ENCODE data around the gene SYNPO. TPM values are rescaled to one million over a fixed set of nuclear protein-coding genes. Genes with fewer than 3 reads are reported as not detected.
A peak's percentile ranks its signal among the peaks of the same experiment; 100 is the strongest.

The SYNPO gene
- total RNA-seq, 1 experiment from 2014 or later = 4.6 TPM

DNA sequence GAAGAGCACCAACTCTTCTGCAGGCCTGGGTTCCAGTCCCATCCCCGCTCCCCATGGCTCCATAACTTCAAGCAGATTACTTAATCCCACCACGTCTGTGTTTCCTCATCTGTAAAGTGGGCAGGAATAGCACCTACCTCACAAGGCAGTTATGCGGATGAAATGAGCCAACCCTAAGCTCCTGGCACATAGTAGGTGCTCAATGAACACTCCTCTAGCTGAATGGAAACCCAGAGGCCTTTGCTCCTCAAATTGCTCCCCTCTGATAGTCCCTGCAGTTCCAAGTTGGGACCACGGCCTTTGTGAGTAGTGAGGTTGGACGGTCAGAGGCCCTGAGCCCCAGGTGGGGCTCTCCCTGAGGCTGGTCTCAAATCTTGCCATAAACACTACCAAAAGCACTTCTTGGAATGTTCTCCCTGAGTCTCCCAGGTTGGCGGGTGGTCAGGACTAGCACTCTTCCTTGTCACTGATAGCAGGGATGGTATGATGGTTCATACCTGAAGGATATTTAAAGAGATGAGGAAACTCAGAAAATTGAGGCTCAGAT is 35.5 kb upstream of the SYNPO start:
- no peaks in the 10 kb centered on the region for H3K27me3 ChIP-seq
- no peaks in the 10 kb centered on the region for H3K9me3 ChIP-seq
- H3K4me3 ChIP-seq = no peak overlapping the region
- DNase-seq = no peak
- H3K36me3 ChIP-seq = no peaks in the 10 kb centered on the region

DNA sequence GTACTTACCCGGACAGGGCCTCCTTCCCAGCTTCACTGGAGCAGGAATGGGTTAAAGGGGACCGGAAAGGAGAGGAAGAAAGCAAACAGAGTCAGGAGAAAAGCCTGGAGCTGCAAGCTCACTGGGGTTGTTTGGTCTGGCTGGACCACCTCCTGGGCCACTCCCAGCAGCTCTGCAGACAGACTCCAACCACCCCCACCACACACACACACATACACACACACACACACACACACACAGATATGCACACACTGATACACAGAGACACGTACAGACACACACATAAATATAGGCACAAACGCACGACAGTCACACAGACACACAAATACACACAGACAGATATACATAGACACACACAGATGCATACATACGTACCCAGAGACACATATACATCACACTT is 34.9 kb upstream of the SYNPO start:
- Histone ChIP-seq H3K9me3 (no peaks in the 10 kb centered on the region), H3K4me3 (no peak overlapping the region)
- no peak for DNase-seq

DNA sequence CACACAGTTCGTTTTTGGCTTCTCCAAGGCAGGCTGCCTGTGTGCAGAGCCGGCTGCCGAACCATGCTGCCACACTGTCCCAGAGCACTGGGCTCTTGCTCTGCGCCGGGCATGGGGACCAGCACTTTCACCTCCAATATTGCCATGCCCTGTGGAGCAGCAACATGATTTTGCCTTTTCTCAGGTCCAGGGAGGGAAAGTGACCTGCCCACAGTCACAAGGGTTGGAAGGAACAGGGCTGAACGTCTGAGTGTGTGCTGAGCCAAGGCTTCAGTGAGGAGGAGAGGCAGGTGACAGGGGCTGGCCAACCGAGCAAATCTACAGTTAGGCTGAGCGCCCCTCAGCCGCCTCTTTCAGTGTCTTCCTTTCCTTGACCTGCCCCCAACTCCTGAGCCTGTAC is 34.0 kb upstream of the SYNPO start:
- Histone ChIP-seq H3K9me3 (no peaks in the 10 kb centered on the region), H3K27me3 (no peaks in the 10 kb centered on the region), H3K36me3 (no peaks in the 10 kb centered on the region), H3K4me3 (no peak overlapping the region)
- no peak for DNase-seq

More for the DNA sequence above, 34.9 kb upstream of the SYNPO start:
- Histone ChIP-seq H3K27me3 (no peaks in the 10 kb centered on the region), H3K36me3 (no peaks in the 10 kb centered on the region)

DNA sequence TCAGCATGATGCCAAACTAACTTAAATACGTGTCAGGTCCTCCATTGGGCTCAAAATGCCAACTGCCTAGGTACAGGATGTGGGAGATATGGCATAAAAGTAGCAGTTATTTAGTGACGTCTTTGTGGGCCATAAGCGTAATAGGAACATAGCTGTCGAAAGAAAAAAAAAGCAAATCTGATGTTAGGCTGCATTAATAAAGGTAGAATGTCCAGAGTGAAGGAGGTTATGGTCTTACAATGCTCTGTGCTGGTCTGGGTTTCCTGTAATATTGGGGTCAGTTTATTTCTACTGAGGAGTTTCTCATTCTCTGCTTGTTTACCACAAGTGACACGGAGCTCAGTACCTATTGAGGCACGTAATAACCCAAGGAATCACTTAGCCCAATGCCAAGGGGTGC is 33.4 kb upstream of the SYNPO start:
- H3K36me3 ChIP-seq = no peaks in the 10 kb centered on the region
- no peak for DNase-seq
- no peaks in the 10 kb centered on the region for H3K27me3 ChIP-seq
- H3K9me3 ChIP-seq = no peaks in the 10 kb centered on the region
- H3K4me3 ChIP-seq = no peak overlapping the region

DNA sequence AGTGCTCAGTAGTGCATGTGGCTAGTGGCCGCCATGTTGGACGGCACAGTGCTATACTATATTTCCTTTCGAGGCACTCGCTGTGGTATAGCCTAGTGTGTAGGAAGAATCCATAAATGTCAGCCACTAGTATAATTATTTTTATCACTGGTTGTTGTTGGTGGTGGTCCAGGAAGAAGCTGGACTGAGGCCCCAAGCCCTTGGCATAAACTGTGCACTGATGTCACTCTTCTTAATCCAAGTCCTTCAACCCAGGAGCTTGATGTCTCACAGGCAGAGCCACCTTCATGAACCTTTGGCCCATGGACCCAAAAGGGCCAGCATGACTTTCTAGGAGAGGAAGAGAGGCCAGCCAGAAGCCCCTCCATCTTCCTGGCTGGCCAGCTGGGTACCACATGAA is 32.5 kb upstream of the SYNPO start:
- H3K4me3 ChIP-seq = no peak overlapping the region

DNA sequence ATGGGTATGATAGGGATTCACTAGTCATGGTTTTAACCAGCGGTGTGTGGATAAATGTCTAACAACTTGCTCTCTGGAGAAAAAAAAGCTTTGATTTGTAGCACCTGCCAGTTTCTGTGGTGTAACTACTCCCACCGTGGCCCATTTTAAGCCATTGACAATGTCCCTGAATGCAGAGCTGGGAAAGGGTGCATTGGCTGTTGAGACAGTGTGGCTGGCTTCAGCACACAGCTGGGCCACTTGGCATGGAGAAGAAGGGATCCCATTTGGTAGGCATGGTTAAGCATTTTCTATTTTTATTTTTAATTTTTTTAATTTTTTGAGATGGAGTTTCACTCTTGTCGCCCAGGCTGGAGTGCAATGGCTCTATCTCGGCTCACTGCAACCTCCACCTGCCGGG is 31.5 kb upstream of the SYNPO start:
- Histone ChIP-seq H3K9me3 (no peaks in the 10 kb centered on the region), H3K4me3 (no peak overlapping the region), H3K36me3 (no peaks in the 10 kb centered on the region), H3K27me3 (no peaks in the 10 kb centered on the region)
- no peak for DNase-seq

More for the DNA sequence above, 32.5 kb upstream of the SYNPO start:
- H3K36me3 ChIP-seq = no peaks in the 10 kb centered on the region
- DNase-seq = peak; percentile 61
- H3K9me3 ChIP-seq = no peaks in the 10 kb centered on the region
- no peaks in the 10 kb centered on the region for H3K27me3 ChIP-seq

DNA sequence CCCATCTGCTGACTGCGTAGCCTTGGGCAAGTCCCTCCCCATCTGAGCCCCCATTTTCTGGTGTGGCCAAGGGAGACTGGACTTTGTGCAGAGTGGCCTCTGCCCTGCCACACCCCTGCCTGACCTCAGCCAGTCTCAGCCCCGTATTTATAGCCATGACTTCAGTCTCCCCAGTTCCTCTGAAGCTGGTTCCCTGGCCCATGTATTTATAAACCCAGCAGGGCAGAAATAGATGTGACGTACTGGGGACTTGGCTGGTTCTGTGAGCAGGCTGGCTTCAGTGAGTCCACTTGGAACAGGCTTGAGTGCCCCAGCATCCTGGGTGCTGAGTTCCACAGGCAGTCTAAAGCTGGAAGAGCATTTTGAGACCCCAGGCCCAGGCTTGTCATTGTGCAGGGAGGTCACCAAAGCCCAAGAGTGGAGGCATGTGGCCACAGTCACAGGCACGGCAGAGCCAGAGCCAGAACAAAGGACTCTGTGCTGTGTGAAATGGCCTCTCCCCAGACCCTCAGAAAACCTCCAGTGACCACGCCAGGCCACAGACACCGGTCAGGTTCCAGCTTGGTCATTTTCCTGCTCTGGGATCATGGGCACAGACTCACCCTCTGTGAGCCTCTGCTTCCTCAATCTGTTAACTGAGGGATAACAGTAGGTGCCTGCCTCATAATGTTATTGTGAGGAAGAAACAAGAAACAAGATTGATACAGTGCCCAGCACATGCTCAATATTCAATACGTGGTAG is 30.4 kb upstream of the SYNPO start:
- Histone ChIP-seq H3K27me3 (no peaks in the 10 kb centered on the region), H3K4me3 (no peak overlapping the region), H3K36me3 (no peaks in the 10 kb centered on the region), H3K9me3 (no peaks in the 10 kb centered on the region)
- peak; percentile 58 for DNase-seq

DNA sequence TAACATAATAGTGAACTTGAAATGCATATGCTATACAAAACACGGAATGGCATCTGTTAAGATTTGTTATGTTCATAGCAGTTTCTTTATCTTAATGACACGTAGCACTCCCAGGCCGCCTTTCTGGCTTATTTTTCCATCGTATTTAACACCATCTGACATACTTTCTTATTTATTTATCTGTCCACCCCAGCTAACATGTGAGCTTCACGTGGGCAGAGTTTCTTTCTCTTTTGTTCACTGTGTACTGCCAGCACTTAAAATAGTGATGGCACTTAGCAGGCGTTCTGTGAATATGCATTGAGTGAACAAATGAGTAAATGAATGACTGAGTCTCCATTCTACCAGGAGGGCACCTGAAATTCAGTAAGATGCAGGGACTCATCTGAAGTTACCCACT is 29.4 kb upstream of the SYNPO start:
- Histone ChIP-seq H3K9me3 (no peaks in the 10 kb centered on the region), H3K4me3 (no peak overlapping the region), H3K27me3 (no peaks in the 10 kb centered on the region), H3K36me3 (no peaks in the 10 kb centered on the region)
- DNase-seq = no peak

DNA sequence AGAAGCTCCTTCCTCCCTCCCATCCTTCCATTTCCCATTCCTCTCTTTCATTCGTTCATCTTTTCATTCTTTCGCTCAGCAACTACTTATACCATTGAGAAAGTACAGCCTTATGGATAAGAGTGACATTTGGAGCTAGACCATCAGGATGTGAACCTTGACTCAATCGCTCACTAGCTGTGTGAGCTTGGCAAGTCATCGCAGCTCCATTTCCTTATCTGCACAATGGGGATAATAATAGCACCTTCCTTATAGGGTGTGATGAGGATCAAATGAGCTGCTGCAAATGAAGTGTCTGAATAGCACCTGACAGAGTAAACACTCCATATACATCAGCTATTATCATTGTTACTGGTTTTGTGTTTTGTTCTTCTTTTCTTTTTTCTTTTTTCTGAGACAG is 28.1 kb upstream of the SYNPO start:
- DNase-seq = no peak
- H3K36me3 ChIP-seq = no peaks in the 10 kb centered on the region
- no peak overlapping the region for H3K4me3 ChIP-seq
- no peaks in the 10 kb centered on the region for H3K9me3 ChIP-seq
- no peaks in the 10 kb centered on the region for H3K27me3 ChIP-seq

DNA sequence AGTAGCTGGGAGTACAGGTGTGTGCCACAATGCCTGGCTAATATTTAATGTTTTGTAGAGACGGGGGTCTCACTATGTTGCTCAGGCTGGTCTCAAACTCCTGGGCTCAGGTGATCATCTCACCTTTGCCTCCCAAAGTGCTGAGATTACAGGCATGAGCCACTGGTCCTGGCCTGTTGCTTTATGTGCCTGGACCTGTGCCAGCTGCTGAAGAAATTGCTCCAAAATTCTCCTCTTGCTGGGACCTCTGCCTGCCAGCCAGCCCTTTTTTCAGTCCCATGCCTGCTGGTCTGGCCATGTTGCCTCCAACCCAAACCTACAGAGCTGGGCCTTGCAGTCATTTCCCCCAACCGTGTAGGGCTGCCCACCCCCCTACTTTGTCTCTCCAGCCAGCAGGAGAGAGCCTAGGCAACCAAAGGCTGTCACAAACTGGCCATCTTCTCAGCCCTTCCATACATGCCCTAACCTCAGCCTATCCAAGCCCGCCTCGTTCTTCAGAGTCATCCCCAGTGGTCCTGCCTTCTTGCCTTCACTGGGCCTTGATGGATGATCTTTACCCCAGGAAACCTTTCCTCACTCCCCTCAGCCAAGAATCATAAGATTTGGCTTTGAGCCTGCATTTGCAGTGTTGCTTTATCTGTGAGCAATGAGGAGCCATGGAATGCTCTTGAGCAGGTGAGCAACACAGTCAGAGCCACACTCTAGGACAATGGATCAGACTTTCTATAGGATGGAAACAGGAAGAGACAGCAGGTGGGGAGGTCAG is 27.4 kb upstream of the SYNPO start:
- H3K27me3 ChIP-seq = no peaks in the 10 kb centered on the region
- no peaks in the 10 kb centered on the region for H3K9me3 ChIP-seq
- no peaks in the 10 kb centered on the region for H3K36me3 ChIP-seq
- DNase-seq = no peak
- no peak overlapping the region for H3K4me3 ChIP-seq

DNA sequence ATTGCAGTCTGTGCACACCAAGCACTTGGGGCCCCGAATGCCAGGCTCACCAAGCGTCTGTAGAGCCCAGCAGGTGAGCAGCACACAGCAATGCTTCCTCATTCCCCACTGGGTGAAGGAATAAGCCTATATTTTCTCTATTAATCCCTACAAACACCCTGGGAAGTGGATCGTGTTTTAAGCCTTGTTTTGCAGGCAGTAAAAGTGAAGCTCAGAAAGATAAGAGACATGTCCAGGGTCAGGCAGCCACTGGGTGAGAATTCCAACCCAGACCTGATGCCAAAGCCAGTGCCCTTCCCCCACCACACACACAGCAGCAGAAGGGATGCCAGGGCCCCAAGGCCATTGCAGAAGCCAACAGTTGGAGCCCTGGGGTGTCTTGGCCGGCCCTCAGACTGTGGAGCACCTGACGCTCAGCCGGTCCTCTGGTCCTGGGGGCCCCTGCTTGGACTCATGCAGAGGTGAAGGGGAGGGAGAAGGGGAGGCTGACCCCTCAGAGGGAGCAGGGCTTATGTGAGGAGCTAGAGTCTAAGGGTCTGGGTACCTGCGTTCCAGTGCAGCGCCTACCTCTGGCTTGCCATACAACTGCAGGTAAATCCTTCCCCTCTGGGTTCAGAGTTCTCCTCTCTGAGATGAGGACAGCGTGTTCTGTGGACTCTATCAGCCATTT is 26.3 kb upstream of the SYNPO start:
- Histone ChIP-seq H3K4me3 (no peak overlapping the region), H3K36me3 (no peaks in the 10 kb centered on the region), H3K9me3 (no peaks in the 10 kb centered on the region), H3K27me3 (no peaks in the 10 kb centered on the region)
- DNase-seq = no peak

DNA sequence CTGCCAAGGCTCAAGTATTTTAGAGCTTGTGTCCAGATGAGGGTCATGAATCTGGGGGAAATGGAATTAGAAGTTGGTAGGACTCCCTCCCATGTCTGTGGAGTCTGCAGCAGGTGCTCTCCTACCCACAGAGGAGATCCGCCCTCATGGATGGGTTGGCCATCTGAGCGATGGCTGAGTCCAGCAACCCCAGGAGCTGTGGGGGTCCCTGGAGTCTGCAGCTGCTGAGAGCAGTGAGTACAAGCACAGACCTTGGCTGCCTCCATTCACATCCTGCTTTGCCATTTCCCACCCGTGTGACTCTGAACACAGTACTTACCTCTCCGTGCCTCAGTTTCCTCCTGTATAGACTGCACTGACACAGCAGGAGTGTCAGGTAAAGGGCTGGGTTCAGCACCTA is 25.8 kb upstream of the SYNPO start:
- Histone ChIP-seq H3K4me3 (no peak overlapping the region), H3K36me3 (no peaks in the 10 kb centered on the region), H3K9me3 (no peaks in the 10 kb centered on the region), H3K27me3 (no peaks in the 10 kb centered on the region)
- DNase-seq = no peak

DNA sequence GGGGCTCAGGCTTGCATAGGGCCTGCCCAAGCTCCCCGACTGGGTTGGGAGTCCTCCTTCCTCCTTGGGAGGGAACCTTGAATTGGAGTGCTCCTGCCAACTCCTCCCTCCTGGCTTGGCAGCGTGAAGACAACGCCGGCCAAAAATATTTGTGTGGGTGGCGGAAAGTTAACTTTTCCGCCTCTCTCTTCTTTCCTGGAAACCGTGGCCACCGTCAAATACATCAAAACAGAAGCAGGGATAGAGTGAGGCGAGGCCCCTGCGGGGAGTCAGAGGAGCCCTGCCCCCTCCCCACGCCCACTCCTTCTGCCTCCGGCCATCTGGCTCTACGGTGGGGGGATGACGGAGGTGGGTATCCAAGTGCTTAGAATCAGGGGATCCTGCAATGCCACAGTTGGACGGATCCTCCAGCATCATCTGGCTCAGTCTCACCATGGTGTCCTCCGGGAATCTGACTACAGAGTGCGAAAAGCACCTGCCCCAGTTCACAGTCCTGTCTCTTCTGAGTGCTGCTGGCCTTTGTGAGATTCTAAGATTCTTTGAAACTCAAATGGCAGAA is 25.2 kb upstream of the SYNPO start:
- Histone ChIP-seq H3K36me3 (no peaks in the 10 kb centered on the region), H3K9me3 (no peaks in the 10 kb centered on the region), H3K27me3 (no peaks in the 10 kb centered on the region), H3K4me3 (no peak overlapping the region)
- DNase-seq = peak; percentile 88

DNA sequence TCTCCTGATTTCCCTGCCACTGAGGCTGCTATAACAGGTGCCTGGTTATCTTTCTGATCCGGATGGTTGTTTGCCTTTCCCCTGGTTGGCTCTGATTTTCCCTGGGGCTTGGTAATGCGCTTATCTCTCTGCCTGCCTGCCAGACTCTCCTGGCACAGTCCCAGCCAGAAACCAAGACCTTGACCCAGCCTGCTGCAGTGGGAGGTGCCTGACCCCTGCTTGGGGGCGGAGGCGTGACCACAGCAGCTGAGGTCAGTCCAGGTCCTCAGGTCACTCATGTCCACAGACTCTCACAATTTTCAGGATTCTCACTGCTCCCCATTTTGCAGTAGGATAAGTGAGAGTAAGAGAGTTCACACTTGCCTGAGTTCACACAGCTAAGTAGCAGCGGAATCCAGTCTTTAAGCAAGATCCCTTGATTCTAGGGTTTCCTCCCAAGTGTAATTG is 24.4 kb upstream of the SYNPO start:
- no peaks in the 10 kb centered on the region for H3K36me3 ChIP-seq

DNA sequence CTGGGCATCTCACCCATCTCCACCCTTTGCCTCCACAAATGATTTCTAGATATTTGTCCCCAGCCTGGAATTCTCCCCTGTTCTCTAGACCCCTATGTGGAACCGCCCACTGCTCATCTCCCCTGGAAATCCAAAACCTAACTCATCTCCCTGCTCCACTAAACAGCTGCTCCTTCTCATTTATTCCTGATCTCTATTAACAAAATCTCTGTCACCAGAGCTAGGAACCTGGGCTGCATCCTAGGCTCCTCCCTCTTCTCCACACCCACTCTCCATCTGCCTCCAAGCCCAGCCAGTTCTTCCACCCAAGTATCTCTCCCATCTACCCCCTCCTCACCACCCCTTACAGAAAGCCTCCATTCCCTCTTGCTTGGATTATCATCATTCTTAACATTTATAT is 24.0 kb upstream of the SYNPO start:
- Histone ChIP-seq H3K27me3 (no peaks in the 10 kb centered on the region), H3K36me3 (no peaks in the 10 kb centered on the region), H3K9me3 (no peaks in the 10 kb centered on the region), H3K4me3 (no peak overlapping the region)
- no peak for DNase-seq

More for the DNA sequence above, 24.4 kb upstream of the SYNPO start:
- Histone ChIP-seq H3K9me3 (no peaks in the 10 kb centered on the region), H3K27me3 (no peaks in the 10 kb centered on the region), H3K4me3 (no peak overlapping the region)
- DNase-seq = peak; percentile 67

DNA sequence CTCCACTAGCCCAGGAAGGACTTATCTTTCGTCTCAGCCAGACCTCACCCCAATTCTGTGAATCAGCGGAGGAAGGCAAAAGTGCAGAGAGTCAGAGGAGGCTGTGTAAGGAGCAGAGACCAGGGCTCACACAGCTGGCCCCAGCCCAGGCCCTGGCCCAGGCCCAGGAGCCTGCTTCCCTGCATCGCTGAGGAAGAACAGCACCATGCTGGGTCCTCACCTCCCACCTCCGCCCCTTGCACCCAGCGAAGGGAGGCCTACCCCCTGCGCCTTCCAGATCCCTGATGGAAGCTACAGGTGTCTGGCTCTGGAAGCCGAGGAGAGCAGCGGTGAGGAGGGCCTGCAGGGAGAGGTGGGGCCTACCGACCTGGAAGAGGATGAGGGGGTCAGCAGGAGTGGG is 22.3 kb upstream of the SYNPO start:
- H3K9me3 ChIP-seq = no peaks in the 10 kb centered on the region
- no peak overlapping the region for H3K4me3 ChIP-seq
- H3K27me3 ChIP-seq = no peaks in the 10 kb centered on the region
- no peaks in the 10 kb centered on the region for H3K36me3 ChIP-seq
- no peak for DNase-seq

Data from MG63 (cell line).